HS-5 (cell line): ENCODE measurements around the gene SLC22A23.

Experiments
- DNase-seq: peaks from one replicate; pipeline ENCODE4 v3.0.0-alpha.2; 2012; ENCODE audit warnings: low read depth

Gene SLC22A23

GRCh38 chr6:3471711-3472110, 14.9 kb upstream of the SLC22A23 start:
- no peak for DNase-seq

GRCh38 chr6:3471286-3471685, 14.4 kb upstream of the SLC22A23 start:
- DNase-seq: no peak

GRCh38 chr6:3468585-3468984, 11.7 kb upstream of the SLC22A23 start:
- no peak for DNase-seq

GRCh38 chr6:3467996-3468395, 11.1 kb upstream of the SLC22A23 start:
- DNase-seq: no peak

- DNase-seq: no peak
Measured at GRCh38 chr6:3466488-3467219, 9.8 kb upstream of the SLC22A23 start.

GRCh38 chr6:3460253-3460652, 3.4 kb upstream of the SLC22A23 start:
- DNase-seq: no peak

GRCh38 chr6:3458706-3459421, 2.0 kb upstream of the SLC22A23 start:
- DNase-seq: no peak

GRCh38 chr6:3457710-3458602, 1.1 kb upstream of the SLC22A23 start:
- DNase-seq: no peak

GRCh38 chr6:3456395-3456897, 404 bp downstream of the SLC22A23 start:
- no peak for DNase-seq

- DNase-seq: no peak
Measured at GRCh38 chr6:3455569-3456394, 1.1 kb downstream of the SLC22A23 start.

- no peak for DNase-seq
Measured at GRCh38 chr6:3455147-3455568, 1.7 kb downstream of the SLC22A23 start.

- no peak for DNase-seq
Measured at GRCh38 chr6:3454273-3455010, 2.4 kb downstream of the SLC22A23 start.

GRCh38 chr6:3453413-3454272, 3.2 kb downstream of the SLC22A23 start:
- no peak for DNase-seq

GRCh38 chr6:3451498-3451897, 5.4 kb downstream of the SLC22A23 start:
- DNase-seq: no peak

GRCh38 chr6:3450888-3451287, 6.0 kb downstream of the SLC22A23 start:
- no peak for DNase-seq

GRCh38 chr6:3449750-3450305, 7.0 kb downstream of the SLC22A23 start:
- DNase-seq: no peak

- no peak for DNase-seq
Measured at GRCh38 chr6:3449321-3449720, 7.5 kb downstream of the SLC22A23 start.

- DNase-seq: no peak
Measured at GRCh38 chr6:3447005-3447404, 9.8 kb downstream of the SLC22A23 start.

- DNase-seq: no peak
Measured at GRCh38 chr6:3446184-3446583, 10.7 kb downstream of the SLC22A23 start.
